Renal pelvis (tissue), 4 donors: ENCODE results near the gene UQCRHL. TPM values are rescaled to one million over a fixed set of nuclear protein-coding genes. Genes with fewer than 3 reads are reported as not detected.

ENCODE experiments used
- DNase-seq: peaks from one replicate; pipeline ENCODE4 v3.0.0-alpha.2; 2013
- polyA plus RNA-seq, 3 donors: library from polyadenylated mRNA; unstranded; fragments of 120-200 nt; gene quantifications; one replicate each; pipeline ENCODE4 v1.2.1, GENCODE V29; 2013; ENCODE audit not compliant: insufficient read length in 3 of 3

UQCRHL gene
- polyA plus RNA-seq, 3 donors = 1.1 to 2.7 (median 2.5) TPM

DNA sequence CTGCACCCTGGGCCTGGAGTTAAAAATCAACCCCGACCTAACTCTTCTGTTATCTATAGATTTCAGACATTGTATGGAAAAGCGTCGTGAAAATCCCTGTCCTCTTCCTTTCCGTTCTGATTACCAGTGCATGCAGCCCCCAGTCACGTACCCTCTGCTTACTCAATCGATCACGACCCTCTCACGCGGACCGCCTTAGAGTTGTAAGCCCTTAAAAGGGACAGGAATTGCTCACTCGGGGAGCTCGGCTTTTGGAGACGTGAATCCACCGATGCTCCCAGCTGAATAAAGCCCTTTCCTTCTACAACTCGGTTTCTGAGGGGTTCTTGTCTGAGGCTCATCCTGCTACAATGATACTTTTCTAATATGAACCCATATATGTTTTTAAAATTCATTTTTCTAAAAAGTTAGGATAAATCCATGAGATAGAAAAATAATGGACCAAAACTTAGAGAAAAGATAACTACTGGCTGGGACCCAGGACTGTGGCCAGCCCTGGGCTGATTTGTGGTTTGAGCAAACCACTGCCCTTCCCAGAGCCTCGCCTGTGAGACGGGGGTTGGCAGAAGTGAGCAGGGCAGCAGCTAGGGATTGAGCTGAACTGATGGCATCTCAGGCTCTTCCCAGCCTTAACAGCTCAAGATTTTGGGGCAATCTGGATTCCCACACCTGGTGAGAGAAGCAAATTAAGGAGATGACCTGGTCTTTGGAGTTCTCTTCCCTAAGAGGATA is 5.0 kb downstream of the UQCRHL start:
- DNase-seq = no peak

DNA sequence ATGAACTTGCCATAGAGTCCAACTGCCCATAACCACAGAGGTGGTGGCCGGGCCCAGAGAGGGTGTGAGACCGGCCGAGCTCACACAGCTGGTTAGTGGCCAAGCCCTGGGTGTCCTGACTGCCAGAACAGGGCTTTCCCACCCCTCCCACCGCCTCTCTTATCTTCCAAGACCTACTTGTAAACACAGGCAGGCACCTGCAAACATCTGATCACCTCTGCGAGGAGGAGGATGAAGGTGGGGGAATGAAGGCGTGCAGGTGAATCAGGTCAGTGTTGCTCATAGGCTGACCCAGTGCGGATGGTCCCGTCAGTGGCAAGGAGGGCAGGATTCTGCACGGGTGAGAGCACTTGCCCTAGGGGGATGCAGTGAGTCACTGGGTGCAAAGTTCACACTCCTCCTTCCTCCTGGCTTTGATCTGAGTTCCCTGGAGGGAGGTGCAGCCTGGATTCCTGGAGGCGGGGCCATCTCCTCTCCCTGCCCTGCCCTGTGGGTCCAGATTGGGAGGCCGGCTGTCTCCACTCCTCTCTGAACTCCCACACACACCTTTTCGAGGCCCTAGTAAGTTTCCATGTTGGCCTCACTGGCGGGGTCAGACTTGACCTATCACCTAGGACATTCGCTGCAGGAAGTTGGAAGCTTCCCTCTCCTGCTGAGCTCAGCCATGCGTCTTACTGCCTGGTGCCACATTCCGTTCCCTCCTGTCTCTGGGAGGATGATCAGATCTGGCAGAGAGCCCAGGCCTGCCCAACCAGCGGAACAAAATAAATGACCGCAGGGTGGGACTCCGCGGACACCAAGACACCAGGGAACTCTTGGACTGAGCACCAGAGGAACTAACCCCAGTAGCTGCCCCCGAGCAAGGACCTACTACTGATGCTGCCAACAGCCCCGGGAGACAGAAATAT is 7.3 kb downstream of the UQCRHL start:
- DNase-seq = peak; percentile 84

DNA sequence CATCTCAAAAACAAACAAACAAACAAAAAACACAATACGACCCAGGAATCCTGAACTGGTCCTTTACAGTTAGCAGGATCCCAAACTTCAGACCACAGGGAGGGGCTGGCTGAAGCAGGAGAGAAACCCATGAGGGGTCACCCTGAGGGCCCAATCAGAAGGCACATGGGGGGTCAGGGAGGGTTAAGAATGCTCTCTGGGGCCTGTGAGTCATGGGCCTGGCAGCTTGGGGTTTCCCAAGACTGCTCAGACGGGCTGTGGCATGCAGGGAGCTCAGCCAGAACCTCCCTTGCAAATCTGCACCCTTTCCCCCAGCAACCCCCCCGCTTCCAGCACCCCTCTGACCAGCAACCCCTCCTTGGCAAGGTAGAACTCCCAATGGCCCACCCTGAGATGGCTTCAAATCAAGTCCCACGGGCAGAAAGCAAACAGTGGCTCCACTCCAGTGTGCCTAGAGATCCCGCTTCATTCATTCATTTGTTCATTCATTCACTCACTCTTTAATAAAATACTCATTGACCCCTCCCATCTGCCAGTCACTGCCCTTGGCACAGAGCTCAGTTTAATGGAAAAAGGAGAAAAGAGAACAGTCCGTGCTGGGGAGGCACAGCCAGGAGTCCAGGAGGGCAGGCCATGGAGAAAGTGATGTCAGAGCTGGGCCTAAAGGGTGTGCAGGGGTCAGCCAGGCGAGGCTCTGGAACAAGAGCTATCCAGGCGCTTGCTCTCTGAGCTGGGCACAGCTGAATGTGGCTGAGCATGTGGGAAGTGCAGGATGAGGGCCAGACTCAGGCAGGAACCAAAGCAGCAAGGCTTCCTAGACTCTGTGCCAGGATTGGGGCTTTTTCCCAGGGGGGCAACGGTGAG is 8.2 kb downstream of the UQCRHL start:
- DNase-seq = no peak

DNA sequence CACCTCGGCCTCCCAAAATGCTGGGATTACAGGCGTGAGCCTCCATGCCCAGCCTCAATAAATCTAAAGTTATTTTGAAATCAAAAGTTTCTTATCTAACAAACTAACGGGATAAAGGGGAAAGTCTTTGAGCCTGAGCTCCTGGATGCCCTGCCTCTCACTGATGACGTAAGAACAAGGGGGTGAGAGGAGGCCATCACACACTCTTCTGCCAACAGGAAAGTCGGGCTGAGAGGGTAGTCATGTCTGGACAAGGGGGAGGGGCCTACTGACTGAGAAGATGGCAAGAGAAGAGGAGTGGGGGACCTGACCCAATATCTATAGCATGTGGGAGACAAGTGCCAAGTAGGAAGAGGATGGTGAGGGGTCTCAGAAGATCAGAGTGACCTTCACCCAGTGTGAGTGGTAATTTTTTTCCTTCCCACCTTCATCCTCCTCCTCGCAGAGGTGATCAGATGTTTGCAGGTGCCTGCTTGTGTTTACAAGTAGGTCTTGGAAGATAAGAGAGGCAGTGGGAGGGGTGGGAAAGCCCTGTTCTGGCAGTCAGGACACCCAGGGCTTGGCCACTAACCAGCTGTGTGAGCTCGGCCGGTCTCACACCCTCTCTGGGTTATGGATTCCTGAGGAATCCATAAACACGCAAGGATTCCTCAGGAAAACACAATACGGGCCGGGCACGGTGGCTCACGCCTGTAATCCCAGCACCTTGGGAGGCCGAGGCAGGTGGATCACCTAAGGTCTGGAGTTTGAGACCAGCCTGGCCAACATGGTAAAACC is 9.6 kb downstream of the UQCRHL start:
- no peak for DNase-seq

GRCh38 chr1:15796086-15796462 is 11.4 kb downstream of the UQCRHL start:
- no peak for DNase-seq

- no peak for DNase-seq
These were observed 18.7 kb downstream of the UQCRHL start for GRCh38 chr1:15788624-15789301.

- no peak for DNase-seq
These were observed 20.9 kb downstream of the UQCRHL start for GRCh38 chr1:15786581-15786980.

DNA sequence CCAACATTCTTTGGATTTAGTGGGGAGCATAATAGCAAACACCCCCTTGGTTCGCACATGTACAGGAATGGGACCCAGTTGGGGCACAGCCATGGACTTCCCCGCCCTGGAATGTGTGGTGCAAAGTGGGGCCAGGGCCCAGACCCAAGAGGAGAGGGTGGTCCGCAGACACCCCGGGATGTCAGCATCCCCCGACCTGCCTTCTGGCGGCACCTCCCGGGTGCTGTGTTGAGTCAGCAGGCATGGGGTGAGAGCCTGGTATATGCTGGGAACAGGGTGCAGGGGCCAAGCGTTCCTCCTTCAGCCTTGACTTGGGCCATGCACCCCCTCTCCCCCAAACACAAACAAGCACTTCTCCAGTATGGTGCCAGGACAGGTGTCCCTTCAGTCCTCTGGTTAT is 21.8 kb downstream of the UQCRHL start:
- no peak for DNase-seq

GRCh38 chr1:15777909-15778707 is 29.3 kb downstream of the UQCRHL start:
- DNase-seq = no peak

GRCh38 chr1:15775706-15776105 is 31.7 kb downstream of the UQCRHL start:
- no peak for DNase-seq

GRCh38 chr1:15771836-15772515 is 35.5 kb downstream of the UQCRHL start:
- no peak for DNase-seq

DNA sequence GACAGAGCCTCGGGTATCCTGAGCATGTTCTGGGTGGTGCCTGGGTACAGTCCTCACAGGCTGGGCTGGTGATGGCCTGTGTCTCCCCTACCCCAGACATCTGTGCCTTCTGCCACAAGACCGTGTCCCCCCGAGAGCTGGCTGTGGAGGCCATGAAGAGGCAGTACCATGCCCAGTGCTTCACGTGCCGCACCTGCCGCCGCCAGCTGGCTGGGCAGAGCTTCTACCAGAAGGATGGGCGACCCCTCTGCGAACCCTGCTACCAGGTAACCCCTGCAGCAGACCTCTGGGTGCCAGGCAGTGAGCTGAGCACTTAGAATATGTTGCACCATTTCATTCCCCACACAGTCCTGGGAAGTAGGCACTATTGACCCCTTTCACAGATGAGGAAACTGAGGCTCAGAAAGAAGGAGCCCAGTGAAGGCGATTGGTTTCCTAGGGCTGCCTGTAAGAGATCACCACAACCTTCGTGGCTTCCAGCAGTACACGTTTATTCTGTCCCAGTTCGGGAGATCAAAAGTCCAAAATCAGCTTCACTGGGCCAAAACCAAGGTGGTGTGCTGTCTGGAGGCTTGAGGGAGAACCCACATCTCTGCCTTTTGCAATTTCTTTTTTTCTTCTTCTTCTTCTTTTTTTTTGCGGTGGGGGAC is 37.0 kb downstream of the UQCRHL start:
- no peak for DNase-seq

- no peak for DNase-seq
These were observed 39.1 kb downstream of the UQCRHL start for GRCh38 chr1:15768388-15768787.

GRCh38 chr1:15767941-15768340 is 39.5 kb downstream of the UQCRHL start:
- no peak for DNase-seq

- DNase-seq = no peak
These were observed 41.8 kb downstream of the UQCRHL start for GRCh38 chr1:15765495-15766194.

DNA sequence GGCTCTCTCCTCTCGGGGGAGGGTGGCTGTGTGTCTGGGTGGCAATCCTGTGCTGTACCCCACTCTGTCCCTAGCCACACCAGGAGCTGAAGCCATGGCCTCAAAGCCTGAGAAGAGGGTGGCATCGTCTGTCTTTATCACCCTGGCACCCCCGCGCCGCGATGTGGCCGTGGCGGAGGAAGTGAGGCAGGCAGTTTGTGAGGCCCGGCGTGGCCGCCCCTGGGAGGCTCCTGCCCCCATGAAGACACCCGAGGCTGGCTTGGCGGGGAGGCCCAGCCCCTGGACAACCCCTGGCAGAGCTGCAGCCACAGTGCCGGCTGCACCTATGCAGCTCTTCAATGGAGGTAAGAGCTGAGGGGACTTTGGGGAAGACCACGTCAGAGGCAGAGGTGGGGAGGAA is 42.6 kb downstream of the UQCRHL start:
- DNase-seq = no peak

GRCh38 chr1:15764269-15764764 is 43.1 kb downstream of the UQCRHL start:
- no peak for DNase-seq

GRCh38 chr1:15762546-15762945 is 44.9 kb downstream of the UQCRHL start:
- no peak for DNase-seq
